ENCODE data around the gene ITPK1. TPM values are rescaled to one million over a fixed set of nuclear protein-coding genes. Genes with fewer than 3 reads are reported as not detected.

ITPK1 gene
- total and polyA plus RNA-seq, 2 experiments from 2014 or later: 35.9 to 101 TPM

GRCh38 chr14:93003945-93004698 is 111.6 kb downstream of the ITPK1 start (continued):
- TF ChIP-seq REST (IDR thresholded peaks at IDR 0.05; ENCODE audit: unreplicated experiment) (no peak), STAT1 (IDR thresholded peaks at IDR 0.05; ENCODE audit: unreplicated experiment) (no peak), JUNB (IDR thresholded peaks at IDR 0.05; ENCODE audit: unreplicated experiment) (no peak), ZNF331 (CRISPR knock-in tag; IDR thresholded peaks at IDR 0.05; ENCODE audit: low read depth) (no peak), ETS1 (IDR thresholded peaks at IDR 0.05) (no peak), POLR2AphosphoS5 (IDR thresholded peaks at IDR 0.05; ENCODE audit: low read depth) (no peak)

GRCh38 chr14:93002851-93003298 is 112.8 kb downstream of the ITPK1 start:
- Mint-ChIP-seq H3K27me3 (ENCODE audit: insufficient read depth, low read depth, poor library complexity) (peaks cover 13% of the 10 kb centered on the region), H3K36me3 (ENCODE audit: low read depth) (no peaks in the 10 kb centered on the region; the same call in 2 of the 3 replicates), H3K4me3 (no peak overlapping the region), H3K4me1 (peaks cover 37% of the 10 kb centered on the region), H3K9me3 (no peaks in the 10 kb centered on the region), H3K27ac (no peak overlapping the region)
- Histone ChIP-seq H4K20me1 (replicated peaks; ENCODE audit: insufficient read depth) (peaks cover 8% of the 10 kb centered on the region), H3K27me3 (ENCODE audit: insufficient read depth) (no peaks in the 10 kb centered on the region), H3K36me3 (ENCODE audit: insufficient read depth) (no peaks in the 10 kb centered on the region), H3K79me2 (replicated peaks; ENCODE audit: insufficient read depth) (peaks cover 39% of the 10 kb centered on the region), H3K9me2 (ENCODE audit: insufficient read depth) (no peaks in the 10 kb centered on the region), H3F3A (replicated peaks; ENCODE audit: low read depth) (no peaks in the 10 kb centered on the region), H3K4me2 (no peak overlapping the region), H2AFZ (no peak overlapping the region), H3K4me3 (no peak overlapping the region), H3K4me1 (ENCODE audit: insufficient read depth) (no peaks in the 10 kb centered on the region), H3K27ac (ENCODE audit: low read depth) (no peak overlapping the region)
- DNase-seq (ENCODE audit: low spot score) (no peak), ATAC-seq (no peak)
- TF ChIP-seq NANOG (IDR thresholded peaks at IDR 0.05; ENCODE audit: borderline replicate concordance) (no peak), EZH2phosphoT487 (IDR thresholded peaks at IDR 0.05; ENCODE audit: unreplicated experiment) (no peak), CTCF (conservative IDR thresholded peaks at IDR 0.05; ENCODE audit: low read depth in 2 of 2) (no peak), CREB1 (CRISPR knock-in tag; IDR thresholded peaks at IDR 0.05; ENCODE audit: low read depth) (no peak), JUNB (IDR thresholded peaks at IDR 0.05; ENCODE audit: unreplicated experiment) (no peak), REST (IDR thresholded peaks at IDR 0.05; ENCODE audit: unreplicated experiment) (no peak), ZNF331 (CRISPR knock-in tag; IDR thresholded peaks at IDR 0.05; ENCODE audit: low read depth) (no peak), ZNF114 (CRISPR knock-in tag; IDR thresholded peaks at IDR 0.05) (no peak)

All from GM23338 (cell line).